Left lung (tissue), 10 donors: Measurements from ENCODE around the gene OSTC. TPM values are rescaled to one million over a fixed set of nuclear protein-coding genes. Genes with fewer than 3 reads are reported as not detected.
"Not testable (repeated sequence)": the region's sequence is repeated elsewhere in the genome, so short reads cannot be mapped to it uniquely, and the experiment has no call there.

Source experiments
- ATAC-seq: fragments of 200-7000 bp; cut with Tn5 transposase; one replicate; pipeline ENCODE4 v1.9.1; 2020; ENCODE audit warnings: moderate library complexity
- DNase-seq, 4 donors: peaks; one replicate each; pipeline ENCODE4 v3.0.0-alpha.2; 2013 to 2020
- H3K27ac ChIP-seq, 2 donors: fragments of 200-600 bp; sonication (generic) in 1 of 2; one replicate each; pipeline versions ENCODE4 v1.5.0 to v1.8.0; 2020 to 2021
- H3K27me3 ChIP-seq, 2 donors: fragments of 200-600 bp; sonication (generic) in 1 of 2; one replicate each; pipeline versions ENCODE4 v1.5.0 to v1.8.0; 2020 to 2021
- H3K36me3 ChIP-seq, 2 donors: fragments of 200-600 bp; sonication (generic) in 1 of 2; one replicate each; pipeline versions ENCODE4 v1.5.0 to v1.8.0; 2020 to 2021
- H3K4me1 ChIP-seq, 2 donors: fragments of 200-600 bp; one replicate each; pipeline ENCODE4 v1.8.0; 2021
- H3K4me3 ChIP-seq, 2 donors: fragments of 200-600 bp; sonication (generic) in 1 of 2; one replicate each; pipeline versions ENCODE4 v1.5.0 to v1.8.0; 2020 to 2021; ENCODE audit warnings: mild to moderate bottlenecking in 1 of 2
- H3K9me3 ChIP-seq, 2 donors: fragments of 200-600 bp; sonication (generic) in 1 of 2; one replicate each; pipeline versions ENCODE4 v1.5.0 to v1.8.0; 2020 to 2021
- intact Hi-C, 2 donors: fragments of 100-400 bp; cut with DNase I; formaldehyde crosslinking; loops; one replicate each; pipeline versions ENCODE4 v1.11.2 to v1.14.2; 2022
- polyA plus RNA-seq, 6 donors: library from polyadenylated mRNA; unstranded; fragments of 120-200 nt; gene quantifications; one replicate each; pipeline ENCODE4 v1.2.1, GENCODE V29; 2013; ENCODE audit not compliant: insufficient read length in 6 of 6
- total RNA-seq, 2 donors: library from RNA; stranded (reverse); fragmentation: NEBNext Ultra II Directional; extraction: Animal tissue kit (Norgen Biotek cat#: 25700); gene quantifications; one replicate each; pipeline ENCODE4 v1.2.1, GENCODE V29; 2021
- TF ChIP-seq, protein P1 (sequence below), 2 donors: fragments of 200-600 bp; sonication (generic) in 1 of 2; IDR thresholded peaks; one replicate each; pipeline versions ENCODE4 v1.5.0 to v1.8.0; 2021; ENCODE audit warnings: antibody characterized with exemption in 2 of 2
- donor health status: DM: no; HTN: yes; CAD: no.
- donor health status: DM: no; HTN: no; CAD: no.

The OSTC gene
- total and polyA plus RNA-seq, 8 donors, result 133 to 280 (median 251) TPM

DNA sequence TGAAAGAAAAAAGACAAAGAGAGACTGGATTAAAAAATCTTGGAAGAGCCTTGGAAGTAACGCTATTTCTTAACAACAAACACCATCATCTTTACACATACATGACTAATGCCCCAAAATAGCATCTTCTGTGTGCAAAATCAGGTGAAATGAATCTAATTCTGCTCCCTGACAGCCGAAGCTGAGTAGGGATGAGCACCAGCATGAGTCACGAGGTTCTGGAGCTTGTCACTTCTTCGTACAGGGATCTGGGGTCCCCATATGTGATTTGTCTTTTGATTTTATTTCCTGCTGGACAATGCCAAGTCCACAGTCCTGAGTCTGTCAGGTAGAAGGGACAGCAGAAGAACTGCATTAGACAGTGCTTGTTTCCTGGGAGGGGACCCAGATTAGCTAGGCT lies 55.9 kb downstream of the OSTC start:
- Histone ChIP-seq H3K27me3 (no peaks in the 10 kb centered on the region), H3K36me3 (no peaks in the 10 kb centered on the region), H3K4me3 (no peak overlapping the region), H3K9me3 (no peaks in the 10 kb centered on the region), H3K4me1 (no peaks in the 10 kb centered on the region), H3K27ac (no peak overlapping the region)
- ATAC-seq (no peak), DNase-seq (no peak)
- TF ChIP-seq, protein P1, sequence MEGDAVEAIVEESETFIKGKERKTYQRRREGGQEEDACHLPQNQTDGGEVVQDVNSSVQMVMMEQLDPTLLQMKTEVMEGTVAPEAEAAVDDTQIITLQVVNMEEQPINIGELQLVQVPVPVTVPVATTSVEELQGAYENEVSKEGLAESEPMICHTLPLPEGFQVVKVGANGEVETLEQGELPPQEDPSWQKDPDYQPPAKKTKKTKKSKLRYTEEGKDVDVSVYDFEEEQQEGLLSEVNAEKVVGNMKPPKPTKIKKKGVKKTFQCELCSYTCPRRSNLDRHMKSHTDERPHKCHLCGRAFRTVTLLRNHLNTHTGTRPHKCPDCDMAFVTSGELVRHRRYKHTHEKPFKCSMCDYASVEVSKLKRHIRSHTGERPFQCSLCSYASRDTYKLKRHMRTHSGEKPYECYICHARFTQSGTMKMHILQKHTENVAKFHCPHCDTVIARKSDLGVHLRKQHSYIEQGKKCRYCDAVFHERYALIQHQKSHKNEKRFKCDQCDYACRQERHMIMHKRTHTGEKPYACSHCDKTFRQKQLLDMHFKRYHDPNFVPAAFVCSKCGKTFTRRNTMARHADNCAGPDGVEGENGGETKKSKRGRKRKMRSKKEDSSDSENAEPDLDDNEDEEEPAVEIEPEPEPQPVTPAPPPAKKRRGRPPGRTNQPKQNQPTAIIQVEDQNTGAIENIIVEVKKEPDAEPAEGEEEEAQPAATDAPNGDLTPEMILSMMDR (IDR thresholded peaks at IDR 0.05), result no peak
- intact Hi-C loops, result no loop called here

DNA sequence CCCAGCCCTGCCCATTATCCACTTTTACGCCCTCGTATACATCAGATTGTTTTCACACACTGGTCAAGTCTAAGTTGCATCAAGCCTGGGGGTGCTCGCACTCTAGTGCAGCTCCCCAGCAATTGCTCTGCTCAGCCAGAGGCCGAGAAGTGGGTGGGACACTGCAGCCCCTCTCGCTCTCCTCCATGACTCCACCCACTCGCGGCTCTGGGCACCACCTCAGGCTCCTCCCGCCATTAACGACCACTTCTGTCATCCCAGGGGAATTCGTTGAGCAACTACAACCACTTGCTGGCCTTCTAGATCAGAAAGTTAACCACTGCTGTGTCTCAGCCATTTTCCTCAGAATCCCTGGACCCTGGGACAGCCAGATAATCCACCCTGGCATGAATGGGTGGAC lies 58.8 kb downstream of the OSTC start:
- TF ChIP-seq, protein P1 (IDR thresholded peaks at IDR 0.05), result no peak
- intact Hi-C loops, result no loop called here
- H3K9me3 ChIP-seq, result no peaks in the 10 kb centered on the region
- DNase-seq (no peak), ATAC-seq (no peak)
- H3K27ac ChIP-seq, result no peak overlapping the region
- H3K4me1 ChIP-seq, result no peaks in the 10 kb centered on the region
- no peaks in the 10 kb centered on the region for H3K36me3 ChIP-seq
- no peaks in the 10 kb centered on the region for H3K27me3 ChIP-seq
- no peak overlapping the region for H3K4me3 ChIP-seq

DNA sequence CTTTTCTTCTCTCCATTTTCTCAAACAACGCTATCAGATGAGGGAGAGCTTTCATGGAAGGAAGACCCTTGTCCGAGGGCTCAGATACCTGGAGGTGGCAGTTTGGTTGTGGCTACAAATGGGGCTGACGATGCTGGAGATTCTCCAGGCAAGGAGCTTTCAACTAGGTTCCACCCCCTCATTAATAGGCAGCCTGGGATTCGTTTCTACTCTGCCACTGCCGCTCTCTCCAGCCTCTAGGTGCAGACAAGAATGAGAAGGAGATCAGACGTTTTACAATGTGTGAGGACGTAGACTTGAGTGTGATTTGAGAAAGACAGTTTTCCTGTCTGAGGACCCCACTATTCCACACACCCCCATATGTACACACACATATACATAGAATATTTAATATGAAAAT lies 59.3 kb downstream of the OSTC start:
- H3K36me3 ChIP-seq, result no peaks in the 10 kb centered on the region
- ATAC-seq (no peak), DNase-seq (no peak)
- H3K27me3 ChIP-seq, result no peaks in the 10 kb centered on the region
- no peak overlapping the region for H3K4me3 ChIP-seq
- TF ChIP-seq, protein P1 (IDR thresholded peaks at IDR 0.05), result no peak
- intact Hi-C loops, result no loop called here
- no peaks in the 10 kb centered on the region for H3K9me3 ChIP-seq
- no peaks in the 10 kb centered on the region for H3K4me1 ChIP-seq
- no peak overlapping the region for H3K27ac ChIP-seq

DNA sequence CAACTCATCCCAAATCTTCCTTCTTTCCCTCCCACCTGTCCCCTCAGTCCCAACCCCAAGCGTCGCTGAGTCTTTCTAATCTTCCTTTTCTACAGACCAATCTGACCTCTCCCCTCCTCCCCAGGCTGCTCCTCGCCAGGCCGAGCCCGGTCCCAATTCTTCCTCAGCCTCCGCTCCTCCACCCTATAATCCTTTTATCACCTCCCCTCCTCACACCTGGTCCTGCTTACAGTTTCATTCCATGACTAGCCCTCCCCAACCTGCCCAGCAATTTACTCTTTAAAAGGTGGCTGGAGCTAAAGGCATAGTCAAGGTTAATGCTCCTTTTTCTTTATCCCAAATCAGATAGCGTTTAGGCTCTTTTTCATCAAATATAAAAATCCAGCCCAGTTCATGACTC lies 60.2 kb downstream of the OSTC start:
- H3K27ac ChIP-seq, H3K27me3 ChIP-seq, H3K4me3 ChIP-seq, H3K9me3 ChIP-seq, intact Hi-C loops, H3K36me3 ChIP-seq, ATAC-seq, DNase-seq, H3K4me1 ChIP-seq: not testable (repeated sequence)

DNA sequence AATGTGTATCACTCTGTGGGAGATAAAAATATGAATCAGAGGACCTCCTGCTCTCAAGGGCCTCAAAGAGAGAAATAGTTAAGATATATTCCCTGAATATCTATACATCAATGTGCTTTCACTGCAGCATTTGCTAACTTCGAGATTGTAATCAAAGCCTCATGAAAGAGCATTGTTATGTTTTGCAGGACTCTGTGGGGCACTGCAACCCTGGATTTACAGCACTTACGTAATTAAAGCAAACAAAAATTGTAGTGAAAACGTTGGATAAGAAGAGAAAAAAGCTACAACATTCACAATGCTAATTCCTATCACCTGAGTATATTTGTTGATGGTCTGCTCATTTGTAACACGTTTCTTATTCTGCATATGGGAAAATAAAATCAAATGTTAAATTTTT lies 64.5 kb downstream of the OSTC start:
- Histone ChIP-seq H3K4me1 (no peaks in the 10 kb centered on the region), H3K36me3 (no peaks in the 10 kb centered on the region), H3K27me3 (no peaks in the 10 kb centered on the region), H3K27ac (no peak overlapping the region), H3K4me3 (no peak overlapping the region), H3K9me3 (no peaks in the 10 kb centered on the region)
- TF ChIP-seq, protein P1 (IDR thresholded peaks at IDR 0.05), result no peak
- ATAC-seq (no peak), DNase-seq (no peak)
- intact Hi-C loops, result no loop called here

DNA sequence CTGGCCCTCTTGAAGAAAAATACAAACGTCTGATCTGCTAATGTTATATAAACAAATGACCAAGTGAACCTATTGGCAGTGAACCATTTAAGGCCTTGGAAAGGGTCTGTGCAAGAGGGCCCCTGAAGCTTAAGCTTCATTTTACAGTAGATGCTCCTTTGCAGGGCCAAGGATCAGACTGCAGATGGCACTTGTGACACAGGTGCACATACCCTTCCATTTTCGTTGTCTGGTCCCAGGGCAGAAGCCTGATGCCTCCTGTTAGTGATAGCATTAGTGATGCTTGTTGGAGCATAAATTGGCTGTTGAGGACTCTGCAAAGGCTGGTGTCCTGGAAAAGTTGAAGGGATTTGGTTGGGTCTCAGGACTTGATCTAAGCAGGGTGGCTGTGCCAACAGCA lies 65.9 kb downstream of the OSTC start:
- H3K27me3 ChIP-seq, result no peaks in the 10 kb centered on the region
- H3K9me3 ChIP-seq, result no peaks in the 10 kb centered on the region
- H3K36me3 ChIP-seq, result no peaks in the 10 kb centered on the region
- TF ChIP-seq, protein P1 (IDR thresholded peaks at IDR 0.05), result no peak
- no peak overlapping the region for H3K27ac ChIP-seq
- DNase-seq (no peak), ATAC-seq (no peak)
- intact Hi-C loops, result no loop called here
- H3K4me1 ChIP-seq, result no peaks in the 10 kb centered on the region
- H3K4me3 ChIP-seq, result no peak overlapping the region
